ENCODE data around the gene BPIFA2. TPM values are rescaled to one million over a fixed set of nuclear protein-coding genes. Genes with fewer than 3 reads are reported as not detected.

The BPIFA2 gene
- total RNA-seq, 2 experiments from 2014 or later = not detected

GRCh38 chr20:33188421-33188820 lies 20.5 kb downstream of the BPIFA2 start:
- H3K4me1 Mint-ChIP-seq = no peaks in the 10 kb centered on the region
- H3K27me3 Mint-ChIP-seq = peaks cover 6% of the 10 kb centered on the region
- no peak overlapping the region for H3K4me3 Mint-ChIP-seq
- CTCF ChIA-PET = no interaction called here
- no peaks in the 10 kb centered on the region for H3K9me3 Mint-ChIP-seq
- no peak for DNase-seq
- POLR2A ChIA-PET = no interaction called here
- H3K27ac Mint-ChIP-seq = no peak overlapping the region
- no peaks in the 10 kb centered on the region for H3K36me3 Mint-ChIP-seq (ENCODE audit: low read depth)

DNA sequence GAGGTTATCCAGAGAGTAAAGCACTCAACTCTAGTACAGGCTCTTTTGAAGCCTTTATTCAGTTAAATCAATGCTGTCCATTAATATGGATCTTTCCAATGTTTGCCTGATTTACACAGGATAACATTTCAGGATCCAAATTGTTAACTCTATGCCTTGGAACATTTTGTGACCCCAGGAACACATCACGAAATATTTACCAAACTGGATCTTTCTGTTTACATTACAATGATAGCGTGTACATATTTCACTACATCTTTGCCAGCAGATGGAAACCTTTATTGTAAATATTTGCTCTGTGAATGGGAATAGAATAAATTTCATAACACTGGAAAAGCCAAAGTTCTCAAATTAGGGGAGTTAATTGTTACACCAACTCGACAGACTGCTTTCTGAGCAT lies 23.5 kb downstream of the BPIFA2 start:
- Mint-ChIP-seq H3K4me3 (no peak overlapping the region), H3K9me3 (no peaks in the 10 kb centered on the region), H3K4me1 (no peaks in the 10 kb centered on the region), H3K36me3 (ENCODE audit: low read depth) (no peaks in the 10 kb centered on the region), H3K27ac (no peak overlapping the region), H3K27me3 (peaks cover 9% of the 10 kb centered on the region)
- DNase-seq = no peak
- ChIA-PET CTCF (interaction anchor here (0.7 kb wide), 1 partner anchor 708 kb away, joined by 4 read pairs; no protein-coding TSS in a partner anchor), POLR2A (no interaction called here)

GRCh38 chr20:33191955-33192354 lies 24.0 kb downstream of the BPIFA2 start:
- no peaks in the 10 kb centered on the region for H3K9me3 Mint-ChIP-seq
- peaks cover 9% of the 10 kb centered on the region for H3K27me3 Mint-ChIP-seq
- ChIA-PET CTCF (interaction anchor here (0.7 kb wide), 1 partner anchor 707 kb away, joined by 4 read pairs; no protein-coding TSS in a partner anchor), POLR2A (no interaction called here)
- no peak overlapping the region for H3K27ac Mint-ChIP-seq
- no peak overlapping the region for H3K4me3 Mint-ChIP-seq
- H3K36me3 Mint-ChIP-seq (ENCODE audit: low read depth) = no peaks in the 10 kb centered on the region
- no peaks in the 10 kb centered on the region for H3K4me1 Mint-ChIP-seq
- no peak for DNase-seq

GRCh38 chr20:33192912-33193501 lies 25.0 kb downstream of the BPIFA2 start:
- Mint-ChIP-seq H3K27ac (no peak overlapping the region), H3K9me3 (no peaks in the 10 kb centered on the region), H3K4me1 (no peaks in the 10 kb centered on the region), H3K27me3 (peaks cover 9% of the 10 kb centered on the region), H3K4me3 (no peak overlapping the region), H3K36me3 (ENCODE audit: low read depth) (no peaks in the 10 kb centered on the region)
- CTCF ChIA-PET = no interaction called here
- POLR2A ChIA-PET = no interaction called here
- no peak for DNase-seq

DNA sequence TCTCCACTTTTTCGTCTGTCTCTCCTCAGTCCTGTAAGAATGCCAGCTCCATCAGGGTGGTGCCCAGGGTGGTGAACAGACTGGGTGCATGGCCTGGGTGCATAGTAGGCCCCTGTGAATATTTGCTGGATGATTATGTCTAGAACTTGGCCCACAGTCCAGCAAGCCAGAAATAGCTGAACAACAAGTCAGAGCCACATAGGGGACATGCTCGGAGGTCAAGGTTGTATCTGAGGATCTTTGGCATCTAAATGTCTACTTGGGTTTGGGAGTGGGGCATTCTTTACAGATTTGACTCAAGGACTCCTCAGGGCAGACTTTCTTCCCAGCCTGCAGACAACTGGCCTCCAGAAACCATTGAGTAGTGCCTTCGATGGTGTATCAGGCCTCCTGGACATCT lies 31.1 kb downstream of the BPIFA2 start:
- Mint-ChIP-seq H3K4me3 (no peak overlapping the region), H3K36me3 (ENCODE audit: low read depth) (no peaks in the 10 kb centered on the region), H3K9me3 (no peaks in the 10 kb centered on the region), H3K27me3 (peaks cover 11% of the 10 kb centered on the region), H3K27ac (no peak overlapping the region), H3K4me1 (no peaks in the 10 kb centered on the region)
- ChIA-PET CTCF (no interaction called here), POLR2A (no interaction called here)
- no peak for DNase-seq

GRCh38 chr20:33202451-33202850 lies 34.5 kb downstream of the BPIFA2 start:
- Mint-ChIP-seq H3K27me3 (peaks cover 16% of the 10 kb centered on the region), H3K9me3 (no peaks in the 10 kb centered on the region), H3K4me1 (no peaks in the 10 kb centered on the region), H3K4me3 (no peak overlapping the region), H3K27ac (no peak overlapping the region), H3K36me3 (ENCODE audit: low read depth) (no peaks in the 10 kb centered on the region)
- POLR2A ChIA-PET = no interaction called here
- CTCF ChIA-PET = no interaction called here
- no peak for DNase-seq

DNA sequence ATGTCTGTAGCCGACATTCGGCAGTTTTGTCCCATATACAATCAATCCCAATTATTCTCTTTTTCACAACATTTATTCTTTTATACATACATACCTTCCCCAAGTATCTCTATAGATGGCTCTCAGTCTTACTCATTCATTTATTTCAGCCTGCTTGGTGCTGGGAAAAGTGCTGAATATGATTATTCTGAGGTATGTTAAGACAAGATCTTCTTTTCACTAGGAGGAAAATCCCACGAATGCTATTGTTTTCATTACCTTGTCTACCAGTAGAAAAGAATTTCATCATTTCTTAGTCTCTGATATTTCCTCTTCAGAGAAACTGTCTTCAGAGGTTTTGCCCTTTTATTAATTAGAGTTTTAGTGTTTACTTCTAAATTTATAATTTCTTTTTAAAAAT lies 35.5 kb downstream of the BPIFA2 start:
- Mint-ChIP-seq H3K4me3 (no peak overlapping the region), H3K36me3 (ENCODE audit: low read depth) (no peaks in the 10 kb centered on the region), H3K4me1 (no peaks in the 10 kb centered on the region), H3K9me3 (no peaks in the 10 kb centered on the region), H3K27ac (no peak overlapping the region), H3K27me3 (peaks cover 16% of the 10 kb centered on the region)
- POLR2A ChIA-PET = no interaction called here
- DNase-seq = no peak
- CTCF ChIA-PET = no interaction called here

GRCh38 chr20:33209789-33210188 lies 41.8 kb downstream of the BPIFA2 start:
- no peaks in the 10 kb centered on the region for H3K9me3 Mint-ChIP-seq
- H3K27me3 Mint-ChIP-seq = peaks cover 25% of the 10 kb centered on the region
- H3K4me3 Mint-ChIP-seq = no peak overlapping the region
- H3K4me1 Mint-ChIP-seq = no peaks in the 10 kb centered on the region
- H3K27ac Mint-ChIP-seq = no peak overlapping the region
- POLR2A ChIA-PET = no interaction called here
- H3K36me3 Mint-ChIP-seq (ENCODE audit: low read depth) = no peaks in the 10 kb centered on the region
- CTCF ChIA-PET = interaction anchor here (0.6 to 1.3 kb wide), 2 partner anchors 308 to 309 kb away, joined by 3 to 5 read pairs; no protein-coding TSS in a partner anchor
- peak; percentile 46 for DNase-seq

DNA sequence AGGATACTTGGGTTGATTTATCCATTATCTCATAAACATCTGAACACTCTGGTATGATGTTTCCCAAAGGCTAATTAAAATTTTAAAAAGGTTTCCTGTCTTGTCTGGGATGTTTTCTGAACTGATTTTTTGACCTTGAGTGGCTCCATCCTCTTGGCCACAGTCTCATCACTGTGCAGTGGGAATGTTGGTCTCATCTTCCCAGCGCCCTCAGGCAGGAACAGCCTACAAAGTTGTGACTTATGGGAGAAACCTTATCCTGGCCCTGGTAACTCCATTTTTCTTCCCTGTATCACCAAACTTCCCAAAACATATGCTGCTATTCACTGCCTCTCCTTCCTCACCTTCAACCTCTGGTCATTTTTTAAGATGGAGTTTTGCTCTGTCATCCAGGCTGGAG lies 42.4 kb downstream of the BPIFA2 start:
- H3K27me3 Mint-ChIP-seq = peaks cover 23% of the 10 kb centered on the region
- no peak overlapping the region for H3K4me3 Mint-ChIP-seq
- CTCF ChIA-PET = interaction anchor here (0.7 kb wide), 1 partner anchor 432 kb away, joined by 3 read pairs; no protein-coding TSS in a partner anchor

DNA sequence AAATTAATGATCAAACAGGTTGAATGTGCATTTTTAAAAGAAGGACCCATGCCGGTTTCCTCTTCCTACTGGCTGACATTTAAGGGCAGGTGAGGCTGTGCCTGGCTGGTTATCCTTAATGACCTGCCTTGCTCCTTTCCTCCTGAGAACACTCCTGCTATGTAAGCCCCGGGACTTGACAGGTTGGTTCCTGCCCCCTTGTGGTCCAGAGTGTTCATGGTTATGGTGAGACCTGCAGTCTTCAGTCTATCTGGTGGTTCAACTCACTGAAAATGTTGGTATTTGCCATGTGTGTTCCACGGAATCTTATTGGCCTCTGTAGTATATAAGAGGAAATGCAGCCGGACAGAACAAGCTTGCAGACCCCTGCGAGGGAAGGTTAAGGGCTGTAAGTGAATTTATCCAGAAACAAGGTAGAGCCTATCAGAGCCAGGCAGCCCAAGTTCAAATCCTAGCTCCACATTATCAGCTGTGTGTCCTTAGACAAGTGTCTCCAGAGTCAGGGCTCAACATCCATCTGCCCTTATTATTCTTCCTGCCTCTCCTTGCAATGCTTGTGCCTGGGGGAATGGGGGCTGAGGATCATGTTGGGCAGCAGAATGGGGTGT lies 44.0 kb downstream of the BPIFA2 start:
- Mint-ChIP-seq H3K4me1 (no peaks in the 10 kb centered on the region), H3K27ac (no peak overlapping the region), H3K36me3 (ENCODE audit: low read depth) (no peaks in the 10 kb centered on the region), H3K4me3 (no peak overlapping the region), H3K9me3 (no peaks in the 10 kb centered on the region), H3K27me3 (peaks cover 27% of the 10 kb centered on the region)
- DNase-seq = peak; percentile 23
- POLR2A ChIA-PET = no interaction called here
- CTCF ChIA-PET = interaction anchor here (1.0 kb wide), 2 partner anchors 9 to 310 kb away, joined by 3 read pairs; no protein-coding TSS in a partner anchor

More for the DNA sequence above, 42.4 kb downstream of the BPIFA2 start:
- no peak for DNase-seq
- H3K27ac Mint-ChIP-seq = no peak overlapping the region
- no peaks in the 10 kb centered on the region for H3K9me3 Mint-ChIP-seq
- no peaks in the 10 kb centered on the region for H3K4me1 Mint-ChIP-seq
- H3K36me3 Mint-ChIP-seq (ENCODE audit: low read depth) = no peaks in the 10 kb centered on the region
- POLR2A ChIA-PET = no interaction called here

- Mint-ChIP-seq H3K4me1 (no peaks in the 10 kb centered on the region), H3K4me3 (no peak within 1 kb of the TSS), H3K36me3 (ENCODE audit: low read depth) (no peaks in the 10 kb centered on the region), H3K27me3 (peaks cover 16% of the 10 kb centered on the region), H3K27ac (no peak within 1 kb of the TSS), H3K9me3 (no peaks in the 10 kb centered on the region)
- ChIA-PET POLR2A (no interaction called here), CTCF (no interaction called here)
- no peak for DNase-seq
Measured at GRCh38 chr20:33217052-33217451, 49.1 kb downstream of the BPIFA2 start, which contains the start of gene BPIFA3. Gene BPIFA3, plus strand, starts transcription at chr20:33217352. Its CDS starts 185 bp downstream, at chr20:33217537.

DNA sequence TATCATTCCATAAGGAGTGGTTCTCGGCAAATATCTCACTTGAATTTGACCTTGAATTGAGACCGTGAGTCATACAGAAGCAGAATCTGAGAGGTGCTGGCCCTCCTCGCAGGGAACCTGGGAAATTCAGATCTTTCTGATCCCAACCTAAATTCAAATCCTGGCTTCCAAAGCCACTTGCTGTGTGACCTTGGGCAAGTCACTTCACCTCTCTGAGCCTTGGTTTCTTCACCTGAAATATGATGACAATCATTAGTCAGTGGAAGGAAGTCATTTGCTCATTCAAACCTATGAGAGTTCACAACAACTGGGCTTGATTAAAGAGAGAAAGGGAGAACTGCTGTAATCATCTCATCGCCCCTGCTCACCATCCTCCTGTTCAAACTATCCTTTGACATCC lies 56.4 kb downstream of the BPIFA2 start:
- Mint-ChIP-seq H3K9me3 (no peaks in the 10 kb centered on the region), H3K27ac (no peak overlapping the region), H3K4me1 (no peaks in the 10 kb centered on the region), H3K27me3 (peaks cover 16% of the 10 kb centered on the region), H3K36me3 (ENCODE audit: low read depth) (no peaks in the 10 kb centered on the region), H3K4me3 (no peak overlapping the region)
- ChIA-PET CTCF (no interaction called here), POLR2A (no interaction called here)
- no peak for DNase-seq

- peak; percentile 24 for DNase-seq
- peaks cover 14% of the 10 kb centered on the region for H3K27me3 Mint-ChIP-seq
- no peak overlapping the region for H3K4me3 Mint-ChIP-seq
- H3K36me3 Mint-ChIP-seq (ENCODE audit: low read depth) = no peaks in the 10 kb centered on the region
- CTCF ChIA-PET = interaction anchor here (1.3 to 1.7 kb wide), 2 partner anchors 16 to 33 kb away, joined by 3 to 4 read pairs; no protein-coding TSS in a partner anchor
- H3K9me3 Mint-ChIP-seq = no peaks in the 10 kb centered on the region
- peak overlapping the region; percentile 27 for H3K27ac Mint-ChIP-seq
- peaks cover 17% of the 10 kb centered on the region for H3K4me1 Mint-ChIP-seq
- POLR2A ChIA-PET = no interaction called here
Measured at GRCh38 chr20:33229843-33230242, 61.9 kb downstream of the BPIFA2 start.

Measured in activated CD4-positive, alpha-beta memory T cell treated with anti-CD3 and anti-CD28 coated beads, Interleukin-2, amount 10 ng/mL, durations not matched to agents 7 days and 5 days (primary cell).